ENCODE data around the gene USF1.
"Not testable (repeated sequence)": the region's sequence is repeated elsewhere in the genome, so short reads cannot be mapped to it uniquely, and the experiment has no call there.

Gene USF1

DNA sequence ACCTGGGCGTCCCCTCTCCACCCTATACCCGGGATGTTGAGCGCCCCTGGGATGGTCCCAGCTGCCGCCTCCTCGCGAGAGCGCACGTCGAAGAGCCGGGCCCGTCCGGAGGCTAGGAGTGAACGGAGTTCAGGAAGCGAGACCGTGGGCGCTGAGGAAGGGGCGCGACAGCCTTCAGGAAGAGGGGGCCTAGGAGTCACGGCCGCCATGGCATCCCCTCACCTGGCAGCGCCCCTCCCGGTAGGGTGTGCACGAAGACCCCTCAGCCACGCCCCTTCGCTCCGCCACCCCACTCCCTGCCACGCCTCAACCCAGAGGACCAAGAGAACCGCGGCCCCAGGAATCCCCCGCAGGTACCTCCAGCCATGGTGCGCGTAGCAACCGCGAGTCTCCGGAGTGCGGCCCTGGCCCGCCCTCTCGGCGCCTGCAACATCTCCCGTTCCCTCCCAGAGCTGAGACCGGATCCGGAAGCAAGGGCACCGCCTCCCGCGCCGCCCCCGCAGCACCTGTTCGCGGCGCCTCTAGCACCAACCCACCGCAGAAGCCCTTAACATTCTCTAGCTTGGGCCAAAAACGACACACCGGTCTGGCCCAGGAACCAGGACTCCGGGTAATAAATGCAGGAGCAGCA, 7.1 kb downstream of the USF1 start, which contains the start of gene TSTD1:
TSS of gene TSTD1 (minus strand) at position 442 of the 631 bp plus-strand sequence. CDS start at position 367, 75 bp downstream.
- DNase-seq (ENCODE audit: low read depth): peak; percentile 40
- TF ChIP-seq, protein P1, sequence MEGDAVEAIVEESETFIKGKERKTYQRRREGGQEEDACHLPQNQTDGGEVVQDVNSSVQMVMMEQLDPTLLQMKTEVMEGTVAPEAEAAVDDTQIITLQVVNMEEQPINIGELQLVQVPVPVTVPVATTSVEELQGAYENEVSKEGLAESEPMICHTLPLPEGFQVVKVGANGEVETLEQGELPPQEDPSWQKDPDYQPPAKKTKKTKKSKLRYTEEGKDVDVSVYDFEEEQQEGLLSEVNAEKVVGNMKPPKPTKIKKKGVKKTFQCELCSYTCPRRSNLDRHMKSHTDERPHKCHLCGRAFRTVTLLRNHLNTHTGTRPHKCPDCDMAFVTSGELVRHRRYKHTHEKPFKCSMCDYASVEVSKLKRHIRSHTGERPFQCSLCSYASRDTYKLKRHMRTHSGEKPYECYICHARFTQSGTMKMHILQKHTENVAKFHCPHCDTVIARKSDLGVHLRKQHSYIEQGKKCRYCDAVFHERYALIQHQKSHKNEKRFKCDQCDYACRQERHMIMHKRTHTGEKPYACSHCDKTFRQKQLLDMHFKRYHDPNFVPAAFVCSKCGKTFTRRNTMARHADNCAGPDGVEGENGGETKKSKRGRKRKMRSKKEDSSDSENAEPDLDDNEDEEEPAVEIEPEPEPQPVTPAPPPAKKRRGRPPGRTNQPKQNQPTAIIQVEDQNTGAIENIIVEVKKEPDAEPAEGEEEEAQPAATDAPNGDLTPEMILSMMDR (IDR thresholded peaks at IDR 0.05; ENCODE audit: control insufficient read depth, extremely low read depth, insufficient read depth): no peak
- peak within 1 kb of the TSS; percentile 93 for H3K4me3 ChIP-seq (ENCODE audit: low read depth, low read length)

DNA sequence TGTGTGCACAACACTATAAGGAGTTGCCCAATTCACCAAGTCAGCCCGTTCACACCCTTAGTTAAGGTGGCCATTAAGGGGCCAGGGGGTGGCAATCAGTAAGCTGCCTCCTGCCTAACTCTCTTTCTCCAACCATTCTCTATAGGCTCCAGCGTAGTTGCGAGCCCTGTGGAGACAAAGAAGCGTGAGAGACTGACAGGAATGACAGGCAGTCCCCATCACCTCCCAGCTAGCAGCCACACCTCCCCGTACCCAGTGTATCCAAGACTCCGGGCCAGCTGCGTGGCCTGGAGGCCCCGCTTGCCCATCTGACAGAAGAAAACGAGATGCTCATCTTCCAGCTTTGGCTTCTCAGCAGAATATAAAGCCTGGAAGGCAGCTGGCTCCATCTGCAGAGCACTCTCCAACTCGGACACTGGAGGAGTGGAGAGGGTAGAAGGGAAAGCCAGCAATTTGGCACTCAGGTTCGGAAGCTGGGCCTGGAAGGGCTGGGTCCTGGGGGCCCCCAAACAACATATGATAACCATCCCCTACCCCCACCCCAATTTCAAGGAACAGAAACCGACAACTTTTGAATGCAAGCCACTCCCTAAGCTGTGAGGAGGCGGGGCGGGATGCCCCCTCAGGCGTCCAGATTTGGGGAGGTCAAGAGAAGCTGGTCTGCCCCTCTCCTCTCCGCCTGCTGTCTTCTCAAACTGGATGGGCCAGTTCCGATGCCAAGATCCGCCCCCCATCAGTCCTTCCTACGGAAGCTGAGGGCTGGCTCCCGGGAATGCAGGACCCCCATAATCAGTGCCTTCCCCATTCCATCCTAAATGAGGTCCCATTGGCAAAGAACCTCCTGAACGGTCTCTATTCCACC, 7.9 kb downstream of the USF1 start:
- TF ChIP-seq, protein P1 (IDR thresholded peaks at IDR 0.05; ENCODE audit: control insufficient read depth, extremely low read depth, insufficient read depth): no peak
- peak overlapping the region; percentile 93 for H3K4me3 ChIP-seq (ENCODE audit: low read depth, low read length)
- DNase-seq (ENCODE audit: low read depth): no peak

DNA sequence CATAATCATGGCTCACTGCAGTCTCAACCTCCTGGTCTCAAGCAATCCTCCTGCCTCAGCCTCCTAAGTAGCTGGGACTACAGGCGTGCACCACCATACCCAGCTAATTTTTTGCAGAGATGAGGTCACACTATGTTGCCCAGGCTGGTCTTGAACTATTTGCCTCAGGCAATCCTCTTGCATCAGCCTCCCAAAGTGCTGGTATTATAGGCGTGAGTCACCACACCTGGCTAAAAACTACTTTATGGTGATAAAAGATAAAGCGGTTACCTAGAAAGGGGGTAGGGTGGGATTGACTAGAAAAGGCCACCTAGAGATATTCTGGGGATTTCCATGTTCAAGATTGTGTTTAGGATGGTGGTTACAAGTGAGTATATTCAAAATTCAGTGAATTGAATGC, 12.0 kb downstream of the USF1 start:
- TF ChIP-seq, protein P1 (IDR thresholded peaks at IDR 0.05; ENCODE audit: control insufficient read depth, extremely low read depth, insufficient read depth): no peak
- no peak for DNase-seq (ENCODE audit: low read depth)
- no peak overlapping the region for H3K4me3 ChIP-seq (ENCODE audit: low read depth, low read length)

DNA sequence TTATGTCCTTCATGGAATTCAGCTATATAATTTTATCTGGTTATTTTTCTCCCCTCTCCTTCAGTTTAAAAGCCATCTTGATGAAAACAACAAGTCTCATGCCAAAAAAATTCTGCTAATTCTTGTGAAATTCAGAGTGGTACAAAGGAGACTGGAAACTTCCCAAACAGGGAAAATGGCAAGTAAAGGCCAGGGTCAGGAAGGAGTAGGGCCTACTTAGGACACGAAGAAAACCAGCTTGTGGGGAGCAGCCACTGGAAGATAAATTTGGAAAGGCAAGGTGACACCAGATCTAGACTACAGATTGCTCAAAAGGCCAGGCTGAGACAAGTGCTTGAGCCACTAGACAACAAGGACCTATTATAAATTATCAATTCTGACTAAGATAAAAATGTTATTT, 13.4 kb downstream of the USF1 start:
- no peak for DNase-seq (ENCODE audit: low read depth)
- H3K4me3 ChIP-seq (ENCODE audit: low read depth, low read length): no peak overlapping the region
- TF ChIP-seq, protein P1 (IDR thresholded peaks at IDR 0.05; ENCODE audit: control insufficient read depth, extremely low read depth, insufficient read depth): no peak

DNA sequence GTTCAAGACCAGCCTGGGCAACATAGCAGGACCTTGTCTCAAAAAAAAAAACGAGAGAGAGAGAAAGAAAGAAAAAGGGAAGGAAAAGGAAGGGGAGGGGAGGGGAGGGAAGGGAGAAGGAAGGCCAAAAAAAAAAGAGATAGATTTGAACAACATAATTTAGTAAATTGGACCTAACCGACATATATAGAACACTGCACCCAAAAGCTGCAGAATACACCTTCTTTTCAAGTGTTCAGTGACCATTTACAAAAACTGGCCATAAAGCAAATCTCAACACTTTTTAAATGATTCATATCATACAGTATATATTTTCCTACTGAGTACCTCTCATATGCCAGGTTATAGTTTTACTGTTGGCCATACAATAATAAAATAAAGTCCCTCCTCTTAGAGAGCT, 13.9 kb downstream of the USF1 start:
- TF ChIP-seq, protein P1 (IDR thresholded peaks at IDR 0.05; ENCODE audit: control insufficient read depth, extremely low read depth, insufficient read depth): no peak
- DNase-seq (ENCODE audit: low read depth): no peak
- H3K4me3 ChIP-seq (ENCODE audit: low read depth, low read length): no peak overlapping the region

DNA sequence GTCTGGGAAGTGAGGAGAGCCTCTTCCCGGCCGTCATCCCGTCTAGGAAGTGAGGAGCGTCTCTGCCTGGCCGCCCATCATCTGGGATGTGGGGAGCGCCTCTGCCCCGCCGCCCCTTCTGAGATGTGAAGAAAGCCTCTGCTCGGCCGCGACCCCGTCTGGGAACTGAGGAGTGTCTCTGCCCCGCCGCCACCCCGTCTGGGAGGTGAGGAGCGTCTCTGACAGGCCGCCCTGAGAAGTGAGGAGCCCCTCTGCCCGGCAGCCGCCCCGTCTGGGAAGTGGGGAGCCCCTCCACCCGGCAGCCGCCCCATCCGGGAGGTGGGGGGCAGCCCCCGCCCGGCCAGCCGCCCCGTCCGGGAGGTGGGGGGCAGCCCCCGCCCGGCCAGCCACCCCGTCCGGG, 16.3 kb downstream of the USF1 start:
- DNase-seq (ENCODE audit: low read depth); H3K4me3 ChIP-seq (ENCODE audit: low read depth, low read length): not testable (repeated sequence)

DNA sequence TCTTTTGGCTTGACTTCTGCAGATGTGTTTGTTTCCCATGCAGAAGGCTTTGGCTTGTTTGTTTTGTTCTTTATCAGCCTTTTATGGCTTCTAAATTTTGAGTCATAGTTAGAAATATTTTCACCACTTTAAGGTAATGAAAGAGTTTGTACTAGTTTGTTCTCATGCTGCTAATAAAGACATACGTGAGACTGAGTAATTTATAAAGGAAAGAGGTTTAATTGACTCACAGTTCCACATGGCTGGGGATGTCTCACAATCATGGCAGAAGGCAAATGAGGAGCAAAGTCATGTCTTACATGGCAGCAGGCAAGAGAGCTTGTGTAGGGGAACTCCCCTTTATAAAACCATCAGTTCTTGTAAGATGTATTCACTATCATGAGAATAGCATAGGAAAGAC, 18.8 kb downstream of the USF1 start:
- H3K4me3 ChIP-seq (ENCODE audit: low read depth, low read length); DNase-seq (ENCODE audit: low read depth): not testable (repeated sequence)

DNA sequence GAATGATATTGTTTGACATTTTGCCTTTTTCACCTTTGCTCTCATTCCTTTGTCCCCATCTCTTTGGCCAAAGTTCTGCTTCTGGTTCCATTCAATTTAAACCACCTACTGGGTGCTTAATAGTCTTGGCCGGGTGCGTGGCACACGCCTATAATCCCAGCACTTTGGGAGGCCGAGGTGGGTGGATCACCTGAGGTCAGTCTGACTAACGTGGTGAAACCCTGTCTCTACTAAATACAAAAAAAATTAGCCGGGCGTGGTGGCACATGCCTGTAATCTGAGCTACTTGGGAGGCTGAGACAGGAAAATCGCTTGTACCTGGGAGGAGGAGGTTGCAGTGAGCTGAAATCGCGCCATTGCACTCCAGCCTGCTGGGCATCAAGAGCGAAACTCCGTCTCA, 23.3 kb downstream of the USF1 start:
- not testable (repeated sequence) for DNase-seq (ENCODE audit: low read depth)
- peak overlapping the region; percentile 76 for H3K4me3 ChIP-seq (ENCODE audit: low read depth, low read length)

Measured in LNCaP clone FGC (cell line).